GM12875 (cell line): Measurements from ENCODE around the gene TOB2.

Experiments
- H3K4me3 ChIP-seq: one replicate; pipeline ENCODE4 v1.5.1; 2011; ENCODE audit warnings: low read depth, low read length, control low read depth
- TF ChIP-seq, protein P1 (sequence below): IDR thresholded peaks from 2 replicates; pipeline ENCODE4 v1.5.1; 2011; ENCODE audit warnings: low read depth, mild to moderate bottlenecking, control low read depth, inconsistent platforms, low read length, moderate library complexity, borderline replicate concordance; ENCODE audit not compliant: insufficient read depth

The TOB2 gene

DNA sequence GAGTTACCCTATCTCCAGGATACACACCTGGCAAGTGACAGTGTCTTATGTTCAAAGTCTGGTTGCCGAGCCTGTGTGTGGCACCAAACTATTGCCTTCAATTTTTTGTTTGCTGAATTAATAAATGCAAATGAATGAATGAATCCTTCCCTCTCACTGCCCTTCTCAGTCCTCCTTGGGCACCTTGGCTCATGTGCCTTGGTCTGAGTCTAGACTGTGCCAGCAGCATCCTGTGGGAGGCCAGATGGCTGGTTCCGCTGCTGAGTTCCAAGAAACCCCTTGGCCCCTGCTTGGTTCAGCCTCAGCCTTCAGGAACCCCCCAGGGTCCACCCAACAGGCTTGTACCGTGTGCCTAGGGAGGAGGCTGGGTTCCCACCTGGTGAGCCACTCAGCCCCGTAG lies 31.0 kb downstream of the TOB2 start:
- H3K4me3 ChIP-seq, result peak overlapping the region; percentile 10
- TF ChIP-seq, protein P1, sequence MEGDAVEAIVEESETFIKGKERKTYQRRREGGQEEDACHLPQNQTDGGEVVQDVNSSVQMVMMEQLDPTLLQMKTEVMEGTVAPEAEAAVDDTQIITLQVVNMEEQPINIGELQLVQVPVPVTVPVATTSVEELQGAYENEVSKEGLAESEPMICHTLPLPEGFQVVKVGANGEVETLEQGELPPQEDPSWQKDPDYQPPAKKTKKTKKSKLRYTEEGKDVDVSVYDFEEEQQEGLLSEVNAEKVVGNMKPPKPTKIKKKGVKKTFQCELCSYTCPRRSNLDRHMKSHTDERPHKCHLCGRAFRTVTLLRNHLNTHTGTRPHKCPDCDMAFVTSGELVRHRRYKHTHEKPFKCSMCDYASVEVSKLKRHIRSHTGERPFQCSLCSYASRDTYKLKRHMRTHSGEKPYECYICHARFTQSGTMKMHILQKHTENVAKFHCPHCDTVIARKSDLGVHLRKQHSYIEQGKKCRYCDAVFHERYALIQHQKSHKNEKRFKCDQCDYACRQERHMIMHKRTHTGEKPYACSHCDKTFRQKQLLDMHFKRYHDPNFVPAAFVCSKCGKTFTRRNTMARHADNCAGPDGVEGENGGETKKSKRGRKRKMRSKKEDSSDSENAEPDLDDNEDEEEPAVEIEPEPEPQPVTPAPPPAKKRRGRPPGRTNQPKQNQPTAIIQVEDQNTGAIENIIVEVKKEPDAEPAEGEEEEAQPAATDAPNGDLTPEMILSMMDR, result no peak

DNA sequence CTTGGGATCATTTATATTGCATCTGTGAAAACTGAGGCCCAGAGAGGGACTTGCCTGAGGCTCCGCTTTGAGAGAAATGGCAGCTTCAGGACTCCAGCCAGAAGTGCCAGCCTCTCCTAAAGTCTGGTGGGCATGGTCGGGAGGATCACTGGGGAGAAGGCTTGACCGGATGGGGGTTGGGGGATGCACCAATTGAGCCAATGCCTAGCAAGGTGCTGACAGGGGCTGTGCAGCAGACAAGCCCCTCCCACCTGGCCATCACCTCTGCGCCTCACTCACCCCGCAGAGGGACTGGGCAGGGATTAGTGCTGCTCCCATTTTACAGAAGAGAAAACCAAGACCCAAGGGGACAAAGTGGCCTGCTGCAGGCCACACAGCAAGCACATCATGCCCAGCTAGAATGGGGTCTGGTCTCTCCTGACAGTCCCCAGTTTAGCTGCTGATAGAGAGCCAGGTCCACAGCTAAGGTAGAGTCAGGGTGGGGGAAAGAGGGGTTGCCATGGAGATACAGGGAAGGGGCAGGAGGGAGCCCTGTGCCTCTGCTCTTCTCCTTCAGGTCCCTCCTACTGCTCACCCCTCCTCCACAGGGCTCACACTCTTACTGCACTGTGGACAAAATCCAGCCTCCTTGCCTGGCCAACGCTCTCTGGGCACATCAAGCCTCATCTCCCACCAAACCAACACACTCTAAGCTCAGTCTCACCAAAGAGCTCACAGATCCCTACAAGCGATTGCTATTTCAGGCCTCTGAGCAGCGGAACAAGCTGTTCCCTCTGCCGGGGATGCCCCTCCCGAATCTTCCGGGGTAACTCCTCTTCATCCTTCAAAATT lies 35.4 kb downstream of the TOB2 start:
- TF ChIP-seq, protein P1, result no peak
- H3K4me3 ChIP-seq, result no peak overlapping the region

DNA sequence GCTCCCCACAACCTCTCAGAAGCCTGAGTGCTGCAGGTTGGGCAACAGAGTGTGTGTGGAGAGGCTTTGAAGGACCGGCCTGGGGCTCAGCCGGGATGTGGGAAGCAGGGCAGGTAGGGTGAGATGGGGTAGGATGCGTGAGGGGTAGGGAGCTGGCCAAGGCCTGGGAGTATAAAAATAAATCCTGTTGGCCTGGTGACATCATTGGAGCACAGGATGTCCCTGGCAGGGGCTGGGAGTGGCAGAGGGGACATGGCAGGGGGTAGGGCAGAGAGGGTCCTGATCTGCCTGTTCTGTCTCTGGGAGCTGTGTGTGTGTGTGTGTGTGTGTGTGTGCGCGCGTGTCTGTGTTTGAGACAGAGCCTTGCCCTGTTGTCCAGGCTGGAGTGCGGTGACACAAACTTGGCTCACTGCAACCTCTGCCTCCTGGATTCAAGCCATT lies 36.3 kb downstream of the TOB2 start:
- no peak overlapping the region for H3K4me3 ChIP-seq
- TF ChIP-seq, protein P1, result no peak

DNA sequence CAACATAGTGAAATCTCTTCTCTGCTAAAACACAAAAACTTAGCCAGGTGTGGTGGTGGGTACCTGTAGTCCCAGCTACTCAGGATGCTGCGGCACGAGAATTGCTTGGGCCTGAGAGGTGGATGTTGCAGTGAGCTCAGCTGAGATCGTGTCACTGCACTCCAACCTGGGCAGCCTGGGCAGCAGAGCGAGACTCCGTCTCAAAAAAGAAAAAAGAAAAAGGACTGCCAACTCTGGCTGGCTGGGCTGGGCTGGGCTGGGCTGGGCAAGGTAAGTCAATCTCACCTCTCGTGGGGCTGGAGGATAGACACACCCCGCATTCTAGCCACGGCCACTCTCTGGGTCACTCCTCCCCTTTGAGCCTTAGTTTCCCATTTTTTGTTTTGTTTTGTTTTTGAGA lies 37.9 kb downstream of the TOB2 start:
- TF ChIP-seq, protein P1, result no peak

DNA sequence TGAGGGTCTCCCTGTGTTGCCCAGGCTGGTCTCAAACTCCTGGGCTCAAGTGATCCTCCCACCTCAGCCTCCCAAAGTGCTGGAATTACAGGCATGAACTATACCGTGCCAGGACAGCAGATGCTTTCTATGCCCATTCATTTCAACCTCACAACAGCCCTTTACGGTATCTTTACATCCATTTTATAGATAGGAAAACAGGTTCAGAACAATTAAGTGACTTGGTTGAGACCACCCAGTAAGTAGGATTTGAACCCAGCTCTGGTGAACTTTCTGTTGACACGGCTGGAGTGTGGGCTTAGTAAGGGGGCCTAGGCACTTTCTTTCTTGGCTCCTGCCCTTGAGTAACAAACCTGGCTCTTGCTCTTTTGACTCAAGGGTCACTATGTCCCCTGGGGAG lies 39.2 kb downstream of the TOB2 start:
- no peak overlapping the region for H3K4me3 ChIP-seq
- TF ChIP-seq, protein P1, result no peak

More for the DNA sequence above, 37.9 kb downstream of the TOB2 start:
- H3K4me3 ChIP-seq, result no peak overlapping the region

DNA sequence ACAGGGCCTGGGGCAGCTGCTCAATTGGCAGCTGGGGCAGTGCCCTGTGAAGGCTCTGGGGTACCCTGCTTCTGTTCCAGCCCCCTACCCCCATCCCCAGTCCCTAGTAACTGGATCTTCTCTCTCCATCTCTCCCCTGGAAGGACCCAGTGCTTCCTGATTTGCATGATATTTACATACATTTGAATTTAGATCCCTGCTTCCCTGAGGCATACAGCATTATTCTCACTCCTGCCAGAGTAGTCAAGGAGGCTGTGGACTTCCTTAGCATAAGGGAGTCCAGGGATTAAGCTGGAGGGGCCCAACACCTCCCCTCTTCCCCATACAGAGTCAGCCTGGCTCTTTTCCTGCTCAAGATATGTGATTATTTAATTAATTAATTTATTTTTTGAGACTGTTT lies 40.2 kb downstream of the TOB2 start:
- H3K4me3 ChIP-seq, result no peak overlapping the region
- TF ChIP-seq, protein P1, result no peak

DNA sequence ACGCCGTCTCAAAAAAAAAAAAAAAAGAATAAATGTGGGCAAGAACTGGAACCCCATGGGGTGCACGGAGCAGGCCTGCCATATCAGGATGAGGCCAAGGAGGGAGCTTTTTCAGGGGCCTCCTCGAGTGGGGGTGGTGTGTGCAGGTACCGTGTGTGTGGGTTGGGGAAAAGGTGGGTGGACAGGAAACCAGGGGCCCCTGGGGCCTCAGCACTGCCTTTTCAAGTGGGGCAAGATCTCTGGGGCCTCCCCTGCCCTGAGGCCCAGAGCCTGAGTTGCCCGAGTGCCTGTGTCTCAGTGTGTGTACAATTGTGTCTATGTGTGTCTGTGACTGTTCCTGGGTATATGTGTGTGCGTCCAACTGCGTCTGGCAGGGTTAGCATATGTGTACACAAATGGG lies 41.0 kb downstream of the TOB2 start:
- TF ChIP-seq, protein P1, result no peak
- no peak overlapping the region for H3K4me3 ChIP-seq
